HL-60 (cell line): ENCODE measurements around the gene RPL39L.

Source experiments
- TF ChIP-seq, protein P1 (sequence below): IDR thresholded peaks from one replicate; pipeline ENCODE4 v1.5.1; 2011; ENCODE audit warnings: low read length, control low read depth, inconsistent platforms; ENCODE audit not compliant: insufficient read depth
- TF ChIP-seq, protein P2 (sequence below): IDR thresholded peaks from 2 replicates; pipeline ENCODE4 v1.6.1; 2012; ENCODE audit warnings: low read depth; ENCODE audit not compliant: insufficient replicate concordance

- TF ChIP-seq, protein P1, sequence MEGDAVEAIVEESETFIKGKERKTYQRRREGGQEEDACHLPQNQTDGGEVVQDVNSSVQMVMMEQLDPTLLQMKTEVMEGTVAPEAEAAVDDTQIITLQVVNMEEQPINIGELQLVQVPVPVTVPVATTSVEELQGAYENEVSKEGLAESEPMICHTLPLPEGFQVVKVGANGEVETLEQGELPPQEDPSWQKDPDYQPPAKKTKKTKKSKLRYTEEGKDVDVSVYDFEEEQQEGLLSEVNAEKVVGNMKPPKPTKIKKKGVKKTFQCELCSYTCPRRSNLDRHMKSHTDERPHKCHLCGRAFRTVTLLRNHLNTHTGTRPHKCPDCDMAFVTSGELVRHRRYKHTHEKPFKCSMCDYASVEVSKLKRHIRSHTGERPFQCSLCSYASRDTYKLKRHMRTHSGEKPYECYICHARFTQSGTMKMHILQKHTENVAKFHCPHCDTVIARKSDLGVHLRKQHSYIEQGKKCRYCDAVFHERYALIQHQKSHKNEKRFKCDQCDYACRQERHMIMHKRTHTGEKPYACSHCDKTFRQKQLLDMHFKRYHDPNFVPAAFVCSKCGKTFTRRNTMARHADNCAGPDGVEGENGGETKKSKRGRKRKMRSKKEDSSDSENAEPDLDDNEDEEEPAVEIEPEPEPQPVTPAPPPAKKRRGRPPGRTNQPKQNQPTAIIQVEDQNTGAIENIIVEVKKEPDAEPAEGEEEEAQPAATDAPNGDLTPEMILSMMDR = no peak
- TF ChIP-seq, protein P2, sequence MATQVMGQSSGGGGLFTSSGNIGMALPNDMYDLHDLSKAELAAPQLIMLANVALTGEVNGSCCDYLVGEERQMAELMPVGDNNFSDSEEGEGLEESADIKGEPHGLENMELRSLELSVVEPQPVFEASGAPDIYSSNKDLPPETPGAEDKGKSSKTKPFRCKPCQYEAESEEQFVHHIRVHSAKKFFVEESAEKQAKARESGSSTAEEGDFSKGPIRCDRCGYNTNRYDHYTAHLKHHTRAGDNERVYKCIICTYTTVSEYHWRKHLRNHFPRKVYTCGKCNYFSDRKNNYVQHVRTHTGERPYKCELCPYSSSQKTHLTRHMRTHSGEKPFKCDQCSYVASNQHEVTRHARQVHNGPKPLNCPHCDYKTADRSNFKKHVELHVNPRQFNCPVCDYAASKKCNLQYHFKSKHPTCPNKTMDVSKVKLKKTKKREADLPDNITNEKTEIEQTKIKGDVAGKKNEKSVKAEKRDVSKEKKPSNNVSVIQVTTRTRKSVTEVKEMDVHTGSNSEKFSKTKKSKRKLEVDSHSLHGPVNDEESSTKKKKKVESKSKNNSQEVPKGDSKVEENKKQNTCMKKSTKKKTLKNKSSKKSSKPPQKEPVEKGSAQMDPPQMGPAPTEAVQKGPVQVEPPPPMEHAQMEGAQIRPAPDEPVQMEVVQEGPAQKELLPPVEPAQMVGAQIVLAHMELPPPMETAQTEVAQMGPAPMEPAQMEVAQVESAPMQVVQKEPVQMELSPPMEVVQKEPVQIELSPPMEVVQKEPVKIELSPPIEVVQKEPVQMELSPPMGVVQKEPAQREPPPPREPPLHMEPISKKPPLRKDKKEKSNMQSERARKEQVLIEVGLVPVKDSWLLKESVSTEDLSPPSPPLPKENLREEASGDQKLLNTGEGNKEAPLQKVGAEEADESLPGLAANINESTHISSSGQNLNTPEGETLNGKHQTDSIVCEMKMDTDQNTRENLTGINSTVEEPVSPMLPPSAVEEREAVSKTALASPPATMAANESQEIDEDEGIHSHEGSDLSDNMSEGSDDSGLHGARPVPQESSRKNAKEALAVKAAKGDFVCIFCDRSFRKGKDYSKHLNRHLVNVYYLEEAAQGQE = no peak
Observed at GRCh38 chr3:187188931-187189330, 49.6 kb upstream of the RPL39L start.
